Activated CD8-positive, alpha-beta memory T cell treated with anti-CD3 and anti-CD28 coated beads, Interleukin-2, amount 50 U/mL, for 24 hours (primary cell): ENCODE measurements around the gene SLC26A1.

Source experiments
- DNase-seq: peaks from one replicate; pipeline ENCODE4 v3.0.0-alpha.2; 2020; ENCODE audit errors: extremely low read depth

SLC26A1 gene, protein sequence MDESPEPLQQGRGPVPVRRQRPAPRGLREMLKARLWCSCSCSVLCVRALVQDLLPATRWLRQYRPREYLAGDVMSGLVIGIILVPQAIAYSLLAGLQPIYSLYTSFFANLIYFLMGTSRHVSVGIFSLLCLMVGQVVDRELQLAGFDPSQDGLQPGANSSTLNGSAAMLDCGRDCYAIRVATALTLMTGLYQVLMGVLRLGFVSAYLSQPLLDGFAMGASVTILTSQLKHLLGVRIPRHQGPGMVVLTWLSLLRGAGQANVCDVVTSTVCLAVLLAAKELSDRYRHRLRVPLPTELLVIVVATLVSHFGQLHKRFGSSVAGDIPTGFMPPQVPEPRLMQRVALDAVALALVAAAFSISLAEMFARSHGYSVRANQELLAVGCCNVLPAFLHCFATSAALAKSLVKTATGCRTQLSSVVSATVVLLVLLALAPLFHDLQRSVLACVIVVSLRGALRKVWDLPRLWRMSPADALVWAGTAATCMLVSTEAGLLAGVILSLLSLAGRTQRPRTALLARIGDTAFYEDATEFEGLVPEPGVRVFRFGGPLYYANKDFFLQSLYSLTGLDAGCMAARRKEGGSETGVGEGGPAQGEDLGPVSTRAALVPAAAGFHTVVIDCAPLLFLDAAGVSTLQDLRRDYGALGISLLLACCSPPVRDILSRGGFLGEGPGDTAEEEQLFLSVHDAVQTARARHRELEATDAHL

DNA sequence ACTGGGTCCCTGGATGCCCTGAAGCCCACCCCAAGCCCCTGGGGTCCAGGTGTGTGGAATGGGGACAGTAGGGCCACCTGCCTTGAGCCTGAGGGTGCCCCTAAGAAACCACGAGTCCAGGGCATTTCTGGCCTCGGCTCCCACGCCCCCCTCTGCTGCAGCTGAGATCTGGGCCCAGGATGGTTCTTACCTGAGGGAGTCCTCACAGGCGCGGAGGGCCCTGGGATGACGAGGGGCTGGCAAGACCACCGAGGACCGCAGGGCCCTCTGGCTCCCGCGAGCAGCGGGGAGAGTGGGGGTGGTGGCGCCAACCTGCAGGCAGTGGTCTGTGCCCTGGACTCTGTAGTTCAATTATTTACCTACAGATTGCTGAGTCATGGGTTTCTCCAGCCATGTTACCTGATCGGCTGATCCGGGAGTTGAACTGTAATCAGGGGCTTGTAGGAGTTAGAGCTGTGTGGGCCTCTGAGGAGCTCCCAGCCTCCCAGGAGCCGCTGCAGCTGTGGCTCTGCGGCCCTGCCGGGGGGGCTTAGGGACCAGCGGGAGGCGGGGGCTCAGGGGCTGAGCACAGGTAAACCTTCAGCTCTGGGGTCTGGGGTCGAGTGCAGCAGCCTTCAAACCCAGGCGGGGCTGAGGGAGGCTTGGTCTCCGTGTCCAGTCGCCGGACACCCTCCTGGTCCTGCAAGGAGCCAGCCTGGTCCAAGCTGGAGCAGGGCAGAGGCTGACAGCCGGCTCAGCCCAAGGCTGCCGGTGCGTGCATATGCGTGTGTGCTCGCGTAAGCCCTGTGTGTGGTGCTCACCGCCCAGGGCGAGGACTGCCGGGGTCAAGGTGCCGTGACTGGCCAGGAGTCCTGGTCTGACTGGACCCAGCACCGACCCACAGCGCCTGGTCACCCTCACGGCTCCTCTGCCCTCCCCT is at the start of gene SLC26A1:
TSS of gene SLC26A1 (minus strand) at position 294 of the 919 bp plus-strand sequence. CDS start 1,701 bp downstream, outside the sequence.
- no peak for DNase-seq

DNA sequence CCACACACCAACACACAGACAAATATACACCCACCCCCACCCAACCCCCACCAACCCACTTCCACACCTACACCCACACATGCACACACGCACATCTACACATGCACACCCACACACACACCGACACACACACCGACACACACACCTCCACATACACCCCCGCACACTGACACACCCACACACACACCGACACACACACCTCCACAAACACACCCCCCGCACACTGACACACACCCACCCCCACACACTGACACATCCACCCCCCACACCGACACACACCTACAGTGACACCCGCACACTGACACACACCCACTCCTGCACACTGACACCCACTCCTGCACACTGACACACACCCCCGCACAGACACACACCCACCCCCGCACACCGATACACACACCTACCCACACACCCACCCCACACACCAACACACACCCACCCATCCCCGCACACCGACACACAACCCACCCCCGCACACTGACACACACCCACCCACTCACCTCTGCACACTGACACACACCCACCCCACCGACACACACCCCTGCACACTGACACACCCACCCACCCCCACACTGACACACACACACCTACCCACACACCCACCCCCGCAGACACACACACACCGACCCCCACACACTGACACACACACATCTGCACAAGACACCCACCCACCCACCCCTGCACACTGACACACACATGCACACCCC is 49.3 kb upstream of the SLC26A1 start:
- no peak for DNase-seq

DNA sequence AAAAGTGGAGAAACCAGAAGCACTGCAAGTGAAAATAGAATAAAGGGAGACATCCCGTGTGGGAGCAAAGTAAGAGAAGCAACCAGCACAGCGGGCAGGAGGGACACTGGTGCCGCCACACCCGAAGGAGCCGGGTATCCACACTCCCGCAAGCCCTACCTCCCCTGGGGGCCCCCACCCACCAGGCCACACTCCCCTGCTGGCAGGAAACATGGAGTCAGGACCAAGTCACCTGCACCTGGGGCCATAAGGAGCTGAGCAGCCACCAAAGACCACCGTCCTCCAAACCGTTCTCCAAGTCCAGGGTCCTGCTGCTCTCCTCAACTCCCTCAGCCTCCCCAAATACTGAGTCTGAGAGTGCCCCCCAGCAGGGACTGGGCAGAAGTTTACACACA is 48.7 kb upstream of the SLC26A1 start:
- no peak for DNase-seq

DNA sequence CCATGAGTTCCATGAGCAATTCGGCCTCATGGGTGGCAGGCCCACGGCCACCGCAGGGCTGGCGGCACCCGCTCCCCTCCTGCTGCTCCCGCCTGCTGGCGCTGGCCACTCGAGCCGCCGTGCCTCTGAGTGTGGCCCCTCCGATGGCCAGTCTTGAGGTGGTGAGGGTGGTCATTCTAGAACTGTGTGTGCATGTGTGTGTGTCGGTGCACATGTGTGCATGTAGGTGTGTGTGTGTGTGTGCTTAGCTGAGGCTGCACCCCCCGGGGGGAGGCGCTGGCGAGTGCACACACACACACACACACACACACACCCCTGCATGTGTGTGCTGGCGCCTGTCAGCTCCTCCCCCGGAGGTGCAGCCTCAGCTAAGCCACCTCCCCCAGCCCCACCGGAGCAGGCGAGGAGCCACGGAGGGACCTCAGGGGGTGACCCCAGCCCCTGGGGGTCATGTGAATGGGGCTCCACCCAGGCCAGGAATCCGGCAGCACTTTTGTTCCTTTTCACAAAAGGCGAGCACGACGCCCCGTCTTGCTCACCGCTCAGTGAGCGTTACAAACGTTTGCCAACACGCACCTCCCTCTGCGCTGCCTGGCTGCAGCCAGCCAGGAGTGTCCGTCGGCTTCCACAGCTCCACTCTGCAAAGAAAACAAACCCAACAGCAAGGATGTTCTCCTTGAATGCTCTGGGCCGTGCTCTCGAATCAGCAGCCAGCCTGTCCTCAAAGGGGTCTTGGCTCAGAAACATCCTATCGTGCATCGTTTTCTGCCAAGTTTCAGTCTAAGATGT is 48.1 kb upstream of the SLC26A1 start:
- no peak for DNase-seq

DNA sequence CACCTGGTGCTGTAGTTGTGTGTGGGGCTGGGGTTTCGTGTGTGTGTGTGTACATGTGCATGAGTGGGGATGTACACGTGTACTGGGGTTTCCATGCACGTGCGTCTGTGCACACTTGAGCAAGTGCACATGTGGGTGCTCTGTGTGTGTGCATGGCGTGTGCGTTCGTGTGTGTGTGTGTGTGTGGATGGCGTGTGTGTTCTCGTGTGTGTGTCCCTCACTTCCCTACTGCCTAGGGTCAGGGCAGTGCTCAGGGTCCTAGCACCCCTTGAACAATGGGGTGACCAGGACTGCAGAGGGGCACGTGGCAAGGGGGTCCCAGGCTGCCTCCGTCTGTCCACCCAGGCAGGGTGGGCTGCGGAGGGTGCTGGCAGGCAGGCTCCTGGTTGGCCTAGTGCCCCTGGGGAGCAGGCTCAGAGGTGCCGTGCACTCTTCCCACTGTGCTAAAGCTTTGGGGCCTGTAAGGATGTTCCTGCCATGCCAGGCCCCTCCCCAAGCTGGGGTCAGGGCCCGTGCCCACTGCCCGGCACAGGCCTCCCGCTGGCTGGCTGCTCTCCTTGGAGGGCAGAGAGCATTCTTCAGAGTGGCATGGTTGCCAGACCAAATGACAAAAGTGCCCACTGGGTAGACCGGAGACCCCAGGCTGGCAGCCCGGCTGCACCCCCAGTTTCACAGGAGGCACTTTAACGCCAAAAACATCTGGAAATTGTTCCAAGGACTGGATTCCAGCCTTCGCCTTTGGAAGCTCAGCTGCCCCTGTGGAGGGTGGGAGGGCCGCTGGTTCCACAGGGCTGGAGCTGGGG is 47.3 kb upstream of the SLC26A1 start:
- no peak for DNase-seq

DNA sequence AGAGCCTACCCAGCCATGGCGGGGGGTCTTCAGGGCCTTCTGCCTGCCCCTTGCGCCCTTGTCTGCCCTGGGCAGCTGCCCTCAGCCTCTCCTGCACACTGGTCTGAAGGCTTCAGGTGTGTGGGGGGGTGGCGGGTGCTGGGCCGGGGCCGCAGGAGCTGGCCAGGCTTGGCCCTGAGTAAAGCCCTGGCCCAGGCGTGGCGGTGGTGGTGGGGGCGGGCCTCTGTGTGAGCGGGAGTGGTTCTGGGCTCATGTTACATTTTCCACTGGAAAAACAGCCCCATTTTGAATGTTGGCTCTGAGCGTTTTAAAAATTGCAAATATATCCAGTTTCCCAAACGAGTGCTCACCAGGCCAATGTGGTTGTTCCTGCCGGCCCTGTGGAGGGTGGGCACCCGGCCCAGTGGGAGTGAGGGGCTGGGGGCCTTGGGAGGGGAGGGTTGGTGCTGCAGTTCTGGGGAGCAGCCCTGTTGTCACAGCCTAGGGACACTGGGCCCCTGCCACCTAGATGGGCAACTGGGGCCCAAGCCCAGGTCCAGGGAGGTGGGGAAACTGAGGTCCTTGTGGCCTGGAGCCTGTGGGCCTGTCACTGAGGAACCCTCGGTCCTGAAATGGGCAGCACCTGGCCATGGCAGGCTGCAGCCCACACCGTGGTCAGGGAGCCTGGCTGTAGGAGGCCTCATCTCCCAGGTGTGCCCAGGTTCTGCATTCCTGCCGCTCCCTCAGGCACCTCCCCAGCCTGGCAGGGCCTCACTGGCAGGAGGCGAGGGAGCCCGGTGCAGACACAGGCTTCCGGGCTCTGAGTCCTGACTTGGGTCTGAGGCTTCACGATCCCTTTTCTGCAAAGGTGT is 46.5 kb upstream of the SLC26A1 start:
- DNase-seq, result no peak

DNA sequence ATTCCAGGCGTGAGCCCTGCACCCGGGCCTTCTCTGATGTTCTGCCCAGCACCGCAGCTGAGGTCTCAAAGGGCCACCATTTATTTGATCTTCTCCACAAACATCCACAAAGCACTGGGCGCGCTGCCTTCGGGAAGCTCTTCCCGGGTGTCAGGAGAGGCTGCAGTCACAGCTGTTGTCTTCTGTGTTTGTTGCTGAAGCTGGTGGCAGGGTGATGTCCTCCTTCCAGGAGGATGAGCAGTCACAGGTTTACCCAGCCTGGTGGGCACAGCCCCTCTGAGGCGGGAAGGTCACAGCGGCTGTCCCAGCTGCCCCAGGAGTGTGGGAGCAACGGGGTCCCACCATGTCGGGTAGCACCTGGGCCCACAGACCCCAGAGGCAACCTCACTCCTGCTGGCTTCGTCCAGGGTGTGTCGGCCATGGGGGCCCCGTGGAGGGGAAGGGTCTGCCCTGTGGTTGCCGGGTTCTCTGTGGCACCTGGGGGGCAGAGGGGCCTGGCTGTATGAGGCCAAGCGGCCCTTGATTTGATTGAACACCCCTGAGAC is 45.8 kb upstream of the SLC26A1 start:
- DNase-seq, result no peak

DNA sequence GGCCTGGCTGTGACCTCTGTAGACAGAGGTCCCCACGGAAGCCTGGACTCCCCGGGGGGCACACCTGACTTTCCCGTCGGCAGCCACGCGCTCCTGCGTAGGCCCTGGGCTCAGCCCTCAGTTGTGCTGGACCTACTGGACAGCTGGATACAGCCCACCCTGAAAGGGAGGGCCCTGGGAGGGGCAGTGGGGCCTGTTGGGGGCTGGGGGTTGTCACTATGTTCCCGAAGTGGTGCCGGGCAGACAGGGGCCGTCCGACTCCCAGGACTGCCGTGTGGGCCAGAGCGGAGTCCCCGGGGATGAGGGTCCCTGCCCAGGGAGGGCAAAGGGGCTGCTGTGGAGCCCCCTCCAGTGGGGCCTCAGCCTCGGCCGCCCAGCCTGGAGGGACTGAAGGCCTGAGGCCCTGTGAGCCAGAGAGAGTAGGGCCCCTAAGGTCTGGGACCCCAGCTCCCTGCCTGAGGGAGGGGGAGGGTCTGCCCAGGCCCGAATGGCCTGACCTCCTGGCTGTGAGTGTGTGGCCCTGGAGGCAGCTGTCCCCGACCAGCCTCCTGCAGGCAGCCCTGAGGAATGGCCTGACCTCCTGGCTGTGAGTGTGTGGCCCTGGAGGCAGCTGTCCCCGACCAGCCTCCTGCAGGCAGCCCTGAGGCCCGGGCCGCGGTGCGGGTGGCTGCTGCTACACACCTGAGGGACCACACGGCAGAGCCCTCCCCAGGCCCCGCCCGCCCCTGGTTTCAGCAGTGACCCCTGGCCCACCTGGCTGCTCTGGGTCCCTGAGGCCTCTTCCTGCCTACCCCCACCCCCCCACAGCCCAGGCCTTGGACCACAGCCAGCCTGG is 44.0 kb upstream of the SLC26A1 start:
- no peak for DNase-seq

DNA sequence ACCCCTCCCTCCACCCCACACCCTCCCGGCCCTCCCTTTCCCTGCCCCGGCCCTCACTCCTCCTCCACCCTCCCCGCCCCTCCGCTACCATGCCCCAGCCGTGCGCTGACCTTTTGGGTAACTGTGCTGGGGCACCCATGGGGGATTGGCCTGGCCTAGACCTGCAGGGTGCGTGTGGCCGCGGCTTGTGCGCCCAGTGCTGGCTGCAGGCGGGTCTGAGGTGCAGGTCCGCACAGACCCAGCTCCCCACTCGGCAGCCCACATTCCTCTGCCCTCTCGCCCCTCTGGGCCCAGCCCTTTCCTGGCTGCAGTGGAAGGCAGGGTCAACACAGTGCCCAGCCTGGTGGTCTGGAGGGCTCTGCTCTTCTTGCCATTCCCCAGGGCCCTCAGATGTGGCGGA is 42.9 kb upstream of the SLC26A1 start:
- DNase-seq, result no peak

DNA sequence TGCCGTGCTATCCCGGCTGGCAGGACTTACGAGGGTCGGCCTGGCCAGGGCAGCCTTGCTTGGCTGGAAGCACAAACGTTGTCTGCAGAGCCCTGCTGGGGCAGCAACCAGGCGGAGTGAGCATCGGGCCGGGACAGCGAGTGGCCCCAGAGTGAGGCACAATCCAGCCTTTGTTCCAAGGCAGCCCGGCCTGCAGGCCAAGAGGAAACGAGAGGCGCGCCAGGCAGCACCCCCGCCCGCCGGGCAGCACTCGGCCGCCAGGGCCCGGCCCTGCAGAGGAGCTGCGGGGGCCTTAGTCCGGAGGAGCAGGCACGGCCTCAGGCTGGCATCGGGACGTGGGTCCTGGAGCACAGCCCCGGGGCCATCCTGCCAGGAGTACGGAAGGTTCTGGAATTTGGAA is 42.3 kb upstream of the SLC26A1 start:
- no peak for DNase-seq

DNA sequence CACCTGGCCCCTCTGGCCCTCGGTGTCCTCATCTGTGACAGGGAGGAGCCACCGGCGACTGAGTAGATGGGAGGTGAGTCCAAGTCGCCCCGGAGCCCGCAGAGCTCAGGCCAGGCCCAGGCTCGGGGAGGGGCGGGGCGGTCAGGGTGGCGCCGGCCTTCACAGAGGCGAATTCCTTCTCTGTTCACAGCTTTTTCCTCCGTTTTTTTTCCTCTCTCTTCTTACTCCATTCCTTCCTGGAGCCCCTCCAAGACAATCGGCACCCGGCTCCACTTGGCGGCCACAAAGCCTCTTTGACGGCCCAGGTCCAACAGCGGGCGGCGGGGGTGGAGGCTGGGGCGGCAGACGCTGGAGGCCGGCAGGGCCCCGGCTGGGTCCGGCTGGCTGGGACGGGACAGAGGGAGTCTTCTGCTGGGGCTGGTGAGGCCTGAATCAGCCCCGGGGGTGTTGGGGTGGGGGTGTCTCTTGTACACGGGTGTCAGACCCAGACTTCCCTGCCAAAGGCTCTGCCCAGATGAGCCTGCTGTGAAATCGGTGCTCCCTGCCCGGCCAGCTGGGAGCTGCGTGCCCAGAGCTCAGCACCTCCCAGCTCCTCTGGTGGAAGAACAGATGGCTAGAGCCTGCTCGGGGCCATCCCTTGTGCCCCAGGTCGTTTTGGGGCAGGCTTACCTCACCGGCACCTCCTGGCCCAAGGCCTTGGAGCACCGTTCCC is 40.8 kb upstream of the SLC26A1 start:
- no peak for DNase-seq

DNA sequence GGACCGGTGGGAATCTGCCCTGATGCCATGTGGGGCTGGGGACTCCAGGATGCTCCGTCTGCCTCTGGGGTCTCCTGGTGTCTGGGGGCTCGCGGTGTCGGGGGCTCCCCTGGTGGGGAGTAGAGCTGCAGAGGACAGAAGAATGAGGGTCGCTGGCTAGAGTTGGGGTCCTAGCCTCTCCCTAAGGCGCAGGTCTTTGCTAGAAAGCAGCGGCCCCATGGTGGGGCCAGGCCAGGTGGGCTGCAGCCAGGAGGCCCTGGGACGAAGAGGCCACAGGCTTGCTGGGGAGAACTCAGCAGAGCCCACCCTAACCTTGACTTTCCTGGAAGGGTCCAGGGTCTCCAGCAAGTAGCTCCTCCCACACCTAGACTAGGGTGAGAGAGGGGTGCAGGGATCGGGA is 39.7 kb upstream of the SLC26A1 start:
- no peak for DNase-seq

DNA sequence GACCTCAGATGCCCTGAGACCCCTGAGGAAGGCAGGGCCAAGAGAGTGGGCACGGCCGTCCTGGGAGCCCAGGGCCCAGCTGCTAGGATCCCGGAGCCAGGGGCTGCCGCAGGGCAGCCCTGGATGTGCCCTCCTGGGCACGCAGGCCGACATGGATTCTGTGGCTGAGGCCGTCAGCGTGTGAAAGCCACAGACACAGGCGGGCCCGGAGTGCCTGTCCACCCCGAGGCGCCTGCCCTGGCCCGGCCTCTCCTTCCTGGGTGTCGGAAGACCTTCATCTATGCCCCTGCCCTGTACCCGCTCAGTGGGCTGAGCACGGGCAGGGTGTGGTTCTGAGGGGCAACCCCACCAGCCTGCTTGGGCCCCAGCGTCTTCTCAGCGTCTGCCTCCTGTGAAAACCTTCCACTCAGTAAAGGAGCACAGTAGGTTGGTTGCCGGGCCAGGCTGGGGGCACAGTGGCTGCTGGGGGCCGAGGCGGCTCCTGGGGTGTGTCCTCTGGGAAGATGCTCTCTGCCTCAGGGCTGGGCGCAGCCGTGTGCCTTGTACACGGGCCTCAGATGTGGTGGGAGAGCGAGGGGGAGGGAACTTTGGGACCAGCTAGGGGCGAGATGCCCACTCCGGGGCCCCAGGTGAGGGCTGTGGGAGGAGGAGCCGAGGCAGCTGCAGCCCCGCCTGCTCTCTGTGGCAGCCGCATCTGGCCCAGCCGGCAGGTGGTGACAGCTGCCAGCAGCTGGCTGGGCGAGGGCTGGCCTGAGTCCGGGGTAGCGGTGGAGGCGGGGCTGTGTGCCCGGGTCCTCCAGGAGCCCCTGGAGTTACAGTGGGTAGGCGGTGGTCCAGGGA is 39.0 kb upstream of the SLC26A1 start:
- DNase-seq, result no peak

DNA sequence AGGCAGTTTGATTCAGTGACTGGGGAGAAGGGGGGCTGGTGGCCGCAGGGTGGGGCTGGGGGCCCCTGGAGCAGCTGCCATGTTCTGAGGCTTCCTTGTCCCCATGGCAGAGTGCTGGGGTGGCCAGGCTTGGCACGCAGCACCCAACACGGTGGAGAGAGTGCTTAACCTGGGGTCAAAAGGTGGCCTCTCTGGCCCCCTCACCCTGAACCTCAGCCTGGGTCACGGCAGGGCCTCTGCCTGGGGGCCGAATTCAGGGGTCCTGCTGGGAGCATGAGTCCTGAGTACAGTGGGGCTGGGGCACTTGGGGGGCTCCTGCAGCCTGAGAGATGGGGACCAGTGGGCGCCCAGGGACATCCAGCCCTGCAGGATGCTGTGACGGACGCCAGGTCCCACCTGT is 38.1 kb upstream of the SLC26A1 start:
- no peak for DNase-seq

DNA sequence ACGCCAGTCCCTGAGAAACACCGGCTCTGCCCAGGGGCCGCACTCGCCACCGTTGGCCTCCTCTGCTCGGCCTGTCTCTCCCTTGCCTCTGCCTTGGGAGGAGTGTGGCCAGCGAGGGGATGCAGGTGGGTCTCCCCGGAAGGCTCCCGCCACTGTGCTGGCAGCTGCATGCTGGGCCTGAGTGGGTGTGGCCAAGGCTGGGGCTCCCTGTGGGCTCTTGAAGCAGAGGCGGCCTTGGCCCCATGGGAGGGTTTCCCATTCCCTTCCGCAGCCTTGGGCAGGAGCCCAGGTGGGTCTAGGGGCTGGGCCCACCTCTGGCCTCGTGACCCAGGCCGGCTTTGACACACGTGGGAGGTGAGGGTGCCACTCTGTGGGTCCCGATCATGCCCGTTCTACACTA is 37.4 kb upstream of the SLC26A1 start:
- DNase-seq, result no peak

DNA sequence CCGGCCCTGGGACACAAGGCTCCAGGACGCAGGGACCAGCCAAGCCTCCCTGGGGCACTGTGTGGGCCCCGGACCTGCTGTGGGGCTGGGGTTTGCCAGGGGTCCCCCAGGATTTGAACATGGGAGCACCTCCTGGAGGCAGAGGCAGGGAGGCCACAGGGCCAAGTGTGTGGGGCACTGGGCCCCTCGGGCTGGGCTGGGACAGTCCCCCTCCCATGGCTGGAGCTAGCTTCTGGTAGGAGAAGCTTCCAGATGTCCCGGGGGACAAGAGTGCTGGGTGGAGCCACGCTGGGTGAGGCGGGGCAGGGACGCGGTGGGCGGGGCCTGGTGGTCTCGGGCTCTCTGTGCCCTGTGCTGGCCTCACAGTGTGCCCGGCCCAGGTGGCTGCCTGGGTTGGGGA is 36.8 kb upstream of the SLC26A1 start:
- DNase-seq, result no peak
